ENCODE measurements around the gene MGST3.
"Not testable (repeated sequence)": the region's sequence is repeated elsewhere in the genome, so short reads cannot be mapped to it uniquely, and the experiment has no call there.

Gene MGST3

DNA sequence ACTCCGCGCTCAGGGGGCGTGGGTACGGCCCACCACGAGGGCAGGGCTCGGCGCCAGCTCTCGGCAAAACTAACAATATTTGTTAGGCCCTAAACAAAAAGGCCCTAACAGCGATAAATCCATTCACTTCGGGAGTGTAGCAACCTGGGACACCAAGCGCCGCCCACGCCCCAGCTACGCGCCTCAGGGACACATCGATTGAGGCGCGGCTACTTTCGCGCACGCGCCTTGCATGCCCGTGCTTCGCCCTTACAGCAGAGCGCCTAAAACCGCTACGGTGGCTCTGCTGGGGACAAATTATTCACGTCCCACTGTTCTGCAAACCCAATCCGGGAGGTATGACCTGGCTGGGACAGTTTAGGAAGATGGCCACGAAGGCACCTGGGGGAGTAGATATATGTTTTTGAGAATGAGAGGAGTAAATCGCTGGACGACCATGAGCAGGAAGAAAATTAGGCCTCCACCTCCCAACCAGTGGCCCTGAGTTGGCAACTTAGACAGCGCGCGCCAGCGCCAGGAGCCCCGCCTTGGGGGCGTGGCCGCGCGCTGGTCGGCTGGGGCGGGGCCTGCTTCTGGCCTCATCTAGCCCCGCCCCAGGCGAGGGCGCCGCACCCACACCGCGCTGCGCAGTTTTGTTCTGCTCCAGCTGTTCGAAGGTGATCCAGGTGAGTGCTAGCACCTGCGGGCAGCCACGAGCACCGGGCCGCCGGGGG, at the start of gene MGST3:
TSS of gene MGST3 (plus strand) at position 606 of the 713 bp plus-strand sequence. CDS start 18,614 bp downstream, outside the sequence.
- peak; percentile 89 to 93 for ATAC-seq

DNA sequence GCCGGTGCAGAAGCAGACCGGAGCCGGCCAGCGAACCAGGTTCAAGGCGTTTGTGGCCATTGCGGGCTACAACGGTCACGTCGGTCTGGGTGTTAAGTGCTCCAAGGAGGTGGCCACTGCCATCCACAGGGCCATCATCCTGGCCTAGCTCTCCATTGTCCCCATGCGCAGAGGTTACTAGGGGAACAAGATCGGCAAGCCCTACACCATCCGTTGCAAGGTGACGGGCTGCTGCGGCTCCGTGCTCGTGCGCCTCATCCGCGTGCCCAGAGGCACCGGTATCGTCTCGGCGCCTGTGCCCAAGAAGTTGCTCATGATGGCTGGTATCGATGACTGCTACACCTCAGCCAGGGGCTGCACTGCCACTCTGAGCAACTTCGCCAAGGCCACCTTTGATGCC, 49.1 kb upstream of the MGST3 start:
- no peak for ATAC-seq

DNA sequence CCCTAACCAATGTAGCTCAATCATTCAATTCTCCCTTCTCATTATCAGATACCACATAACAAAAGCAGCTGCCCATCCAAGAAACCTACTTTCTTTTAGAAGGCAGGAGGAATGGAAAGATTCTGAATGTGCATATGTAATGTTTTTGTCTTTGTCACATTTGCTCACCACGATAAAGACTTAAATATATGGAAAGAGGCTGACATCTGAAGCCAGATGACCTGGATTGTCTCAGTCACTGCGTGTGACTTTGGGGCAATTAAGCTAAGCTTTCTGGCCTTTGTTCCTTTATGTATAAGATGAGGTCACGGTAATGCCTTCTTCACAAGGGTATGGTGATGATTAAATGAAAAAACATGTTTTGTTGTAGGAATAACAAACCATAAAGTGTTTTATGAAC, 44.6 kb upstream of the MGST3 start:
- ATAC-seq, result no peak

DNA sequence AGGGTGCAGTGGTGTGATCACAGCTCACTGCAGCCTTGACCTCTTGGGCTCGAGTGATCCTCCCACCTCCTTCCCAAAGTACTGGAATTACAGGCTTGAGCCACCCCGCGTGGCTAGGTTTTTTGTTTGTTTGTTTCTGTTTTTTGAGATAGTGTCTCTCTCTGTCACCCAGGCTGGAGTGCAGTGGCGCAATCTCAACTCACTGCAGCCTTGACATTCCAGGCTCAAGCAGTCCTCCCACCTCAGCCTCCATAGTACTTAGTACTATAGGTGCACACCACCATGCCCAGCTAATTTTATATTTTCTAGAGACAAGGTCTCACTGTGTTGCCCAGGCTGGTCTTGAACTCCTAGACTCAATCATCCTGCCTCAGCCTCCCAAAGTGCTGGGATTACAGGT, 39.6 kb upstream of the MGST3 start:
- not testable (repeated sequence) for ATAC-seq

GRCh38 chr1:165592945-165593823, 37.9 kb upstream of the MGST3 start:
- ATAC-seq, result peak in 1 of 2 donors; percentile 26

- no peak for ATAC-seq
Observed at GRCh38 chr1:165595246-165595938, 35.6 kb upstream of the MGST3 start.

- ATAC-seq, result peak; percentile 95 to 99
Observed at GRCh38 chr1:165597883-165598675, 33.0 kb upstream of the MGST3 start.

DNA sequence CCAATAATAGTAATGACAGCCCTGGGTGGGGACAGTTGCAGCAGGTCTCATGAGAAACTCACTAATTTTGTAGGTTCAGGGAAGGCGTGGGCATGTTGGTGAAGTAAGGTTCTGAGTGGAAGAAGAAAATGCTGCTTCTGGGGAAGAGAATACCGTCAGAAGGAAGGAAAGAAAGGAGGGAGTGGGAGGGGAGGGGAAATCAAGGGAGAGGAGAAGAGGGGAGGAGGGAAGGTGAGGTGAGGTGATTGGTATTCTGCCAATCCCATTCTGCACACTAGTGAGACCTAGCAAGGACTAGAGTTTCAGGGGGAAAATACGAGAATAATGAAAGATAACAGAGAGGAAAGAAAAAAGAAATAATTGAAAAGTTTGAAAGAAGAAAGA, 32.4 kb upstream of the MGST3 start:
- no peak for ATAC-seq

- no peak for ATAC-seq
Observed at GRCh38 chr1:165600793-165601192, 30.2 kb upstream of the MGST3 start.

DNA sequence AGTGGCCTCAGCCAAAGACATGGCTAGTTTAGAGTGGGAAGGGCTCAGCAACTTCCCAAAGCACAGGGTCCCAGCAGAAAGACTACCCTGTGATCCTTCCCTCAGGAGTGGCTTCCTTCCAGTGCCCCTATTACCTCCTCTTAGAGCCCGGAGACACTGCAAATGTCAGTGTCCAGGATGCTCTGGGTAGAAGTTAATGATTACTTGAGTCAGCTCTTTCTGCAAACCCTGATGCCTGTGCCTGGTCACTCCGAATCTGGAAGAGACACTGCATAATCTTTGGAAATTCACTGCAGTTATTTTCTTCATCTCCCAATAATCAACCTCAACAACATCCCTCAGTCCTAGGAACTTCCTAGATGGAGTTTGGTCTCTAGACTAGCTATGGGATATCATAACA, 27.2 kb upstream of the MGST3 start:
- ATAC-seq, result no peak

DNA sequence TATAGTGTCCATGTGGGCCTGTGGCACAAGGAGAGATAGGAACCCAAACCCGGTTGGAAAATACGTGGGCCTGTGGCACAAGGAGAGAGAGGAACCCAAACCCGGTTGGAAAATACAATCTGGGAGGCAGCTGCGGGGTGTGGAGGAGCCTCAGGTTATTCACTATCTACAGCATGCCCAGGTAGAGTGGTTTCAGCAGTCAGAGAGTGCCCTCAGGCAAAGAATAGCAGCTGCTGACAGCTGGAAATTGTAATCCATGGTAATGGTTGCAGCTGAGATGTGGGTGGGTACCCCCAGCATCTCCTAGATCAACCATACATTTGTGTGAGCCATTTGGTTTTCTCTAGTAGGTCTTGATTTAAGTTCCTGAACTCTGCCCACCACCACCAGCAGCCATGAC, 25.8 kb upstream of the MGST3 start:
- ATAC-seq, result no peak

- ATAC-seq, result not testable (repeated sequence)
Observed at GRCh38 chr1:165606676-165607075, 24.4 kb upstream of the MGST3 start.

GRCh38 chr1:165610866-165611265, 20.2 kb upstream of the MGST3 start:
- no peak for ATAC-seq

- no peak for ATAC-seq
Observed at GRCh38 chr1:165612062-165612461, 19.0 kb upstream of the MGST3 start.

GRCh38 chr1:165616054-165616612, 14.9 kb upstream of the MGST3 start:
- ATAC-seq, result no peak

DNA sequence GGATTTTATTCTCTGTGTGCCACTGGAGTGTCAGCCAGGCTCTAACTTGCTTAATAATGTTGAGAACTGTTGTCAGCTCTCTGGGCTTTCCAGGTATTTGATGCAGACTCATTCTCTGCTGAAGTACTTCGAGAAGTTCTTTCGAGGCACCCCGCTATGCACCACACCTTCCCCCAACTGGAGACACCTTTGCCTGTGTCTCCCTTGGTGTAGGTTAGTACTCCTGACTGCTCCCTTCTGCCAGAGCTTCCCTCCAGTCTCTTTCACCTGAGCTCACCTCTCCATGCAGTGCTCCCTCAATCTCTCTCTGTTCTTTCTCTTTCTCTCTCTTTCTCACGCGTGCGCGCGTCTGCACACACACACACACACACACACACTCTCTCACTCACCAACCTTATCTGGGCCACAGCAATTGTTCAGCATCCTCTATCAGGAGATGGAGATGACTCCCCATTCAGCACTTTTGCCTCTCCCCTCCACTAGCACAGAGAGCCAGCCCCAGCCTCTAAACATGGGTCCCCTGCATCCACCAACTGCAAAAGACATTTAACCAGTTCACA, 14.0 kb upstream of the MGST3 start:
- ATAC-seq, result no peak

DNA sequence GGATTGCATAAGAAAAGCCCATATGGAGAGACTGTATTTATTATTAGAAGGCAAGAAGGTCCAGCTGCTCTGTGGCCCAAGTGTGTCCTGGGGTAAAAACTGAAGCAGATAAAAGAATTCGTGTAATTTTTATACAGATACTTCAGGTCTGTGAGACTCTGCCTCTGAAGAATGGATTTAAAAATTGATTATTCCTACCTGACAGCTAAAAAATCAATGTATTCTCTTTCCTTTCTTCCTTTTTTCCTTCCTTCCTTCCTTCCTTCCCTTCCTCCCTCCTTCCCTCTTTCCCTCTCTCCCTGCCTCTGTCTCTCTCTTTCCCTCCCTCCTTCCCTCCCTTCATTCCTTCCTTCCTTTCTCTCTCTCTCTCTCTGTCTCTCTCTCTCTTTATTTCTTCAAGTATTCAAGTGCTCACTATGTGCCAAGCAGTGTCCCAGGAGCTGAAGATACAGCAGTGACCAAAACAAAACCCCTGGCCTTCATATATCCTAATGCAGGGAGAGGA, 11.3 kb upstream of the MGST3 start:
- no peak for ATAC-seq

GRCh38 chr1:165623624-165624023, 7.4 kb upstream of the MGST3 start:
- ATAC-seq, result no peak

DNA sequence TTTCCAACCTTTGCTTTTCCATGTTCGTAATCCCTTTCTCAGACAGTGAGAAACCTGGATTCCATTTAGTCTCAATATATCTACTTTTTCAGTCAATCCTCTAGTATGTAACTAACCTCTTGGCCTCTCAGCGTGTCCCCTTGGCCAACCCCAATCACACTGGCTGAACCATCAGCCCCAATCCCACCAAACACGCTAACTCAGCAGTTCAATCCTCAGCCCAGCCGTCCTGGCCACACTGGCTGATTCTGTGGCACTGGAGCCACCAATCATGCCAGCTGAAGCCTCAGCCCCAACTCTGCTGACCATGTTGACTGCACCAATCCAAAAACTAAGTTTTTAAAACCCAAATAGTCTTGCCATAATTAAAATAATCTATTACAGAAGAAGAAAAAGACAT, 6.6 kb upstream of the MGST3 start:
- ATAC-seq, result no peak

DNA sequence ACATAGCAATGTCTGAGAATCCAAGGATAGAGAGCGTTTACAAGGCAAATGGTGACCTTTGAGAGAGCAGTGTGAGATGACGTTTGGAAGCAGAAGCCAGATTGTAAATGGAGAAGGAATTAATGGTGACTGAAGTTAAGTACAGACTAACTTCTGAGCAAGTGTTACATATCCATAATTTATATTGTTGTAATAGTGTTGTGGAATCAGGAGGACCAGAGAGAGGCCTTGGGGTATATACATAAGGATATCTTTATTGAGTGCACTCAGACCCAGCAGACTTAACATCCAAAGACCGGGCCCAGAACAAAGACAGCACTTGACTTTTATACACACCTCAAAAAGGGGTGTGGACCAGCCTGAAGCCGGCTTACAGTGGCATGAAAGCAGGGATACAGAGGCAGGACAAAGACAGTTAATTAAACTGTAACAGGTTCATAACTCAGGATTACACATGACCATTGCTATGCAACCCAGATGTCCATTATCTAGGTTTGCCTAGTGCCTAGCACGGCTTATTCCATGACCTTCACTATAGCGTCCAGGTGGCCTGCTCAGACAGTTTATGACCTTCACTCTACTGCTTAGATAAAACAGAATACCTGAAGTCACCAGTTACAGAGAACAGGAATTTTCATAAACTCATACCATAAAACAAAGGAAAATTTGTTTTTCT, 2.7 kb upstream of the MGST3 start:
- no peak for ATAC-seq

GRCh38 chr1:165629151-165629550, 1.9 kb upstream of the MGST3 start:
- ATAC-seq, result no peak
